GM23338 (cell line): Measurements from ENCODE around the gene PAQR5. TPM values are rescaled to one million over a fixed set of nuclear protein-coding genes. Genes with fewer than 3 reads are reported as not detected.

Experiments used
- ATAC-seq: fragments of 200-7000 bp; cut with Tn5 transposase; 3 replicates; pipeline ENCODE4 v1.9.1; 2020
- DNase-seq: peaks from one replicate; pipeline ENCODE4 v3.0.0-alpha.2; 2015; ENCODE audit warnings: low spot score
- H2AFZ ChIP-seq: fragments of 200-600 bp; sonication (generic); 2 replicates; pipeline ENCODE4 v1.8.0; 2016; ENCODE audit warnings: antibody characterized with exemption, mild to moderate bottlenecking, moderate library complexity
- H3F3A ChIP-seq: fragments of 200-600 bp; sonication (generic); replicated peaks from 2 replicates; pipeline ENCODE4 v1.8.0; 2017; ENCODE audit warnings: antibody characterized with exemption, mixed run types, low read depth
- H3K27ac ChIP-seq: fragments of 200-600 bp; sonication (generic); 2 replicates; pipeline ENCODE4 v1.6.1; 2016; ENCODE audit warnings: low read depth
- H3K27me3 ChIP-seq: fragments of 200-600 bp; sonication (generic); 2 replicates; pipeline ENCODE4 v1.8.0; 2016; ENCODE audit warnings: mild to moderate bottlenecking, mixed run types, moderate library complexity; ENCODE audit not compliant: insufficient read depth
- H3K36me3 ChIP-seq: fragments of 200-600 bp; sonication (generic); 2 replicates; pipeline ENCODE4 v1.8.0; 2016; ENCODE audit warnings: mild to moderate bottlenecking; ENCODE audit not compliant: insufficient read depth
- H3K4me1 ChIP-seq: fragments of 200-600 bp; sonication (generic); 2 replicates; pipeline ENCODE4 v1.8.0; 2016; ENCODE audit warnings: mild to moderate bottlenecking, moderate library complexity; ENCODE audit not compliant: insufficient read depth
- H3K4me2 ChIP-seq: fragments of 200-600 bp; sonication (generic); 2 replicates; pipeline ENCODE4 v1.7.1; 2017; ENCODE audit warnings: mixed run types
- H3K4me3 ChIP-seq: fragments of 200-600 bp; sonication (generic); 2 replicates; pipeline ENCODE4 v1.6.1; 2016; ENCODE audit warnings: mixed run types
- H3K79me2 ChIP-seq: fragments of 200-600 bp; sonication (generic); replicated peaks from 2 replicates; pipeline ENCODE4 v1.8.0; 2017; ENCODE audit warnings: mild to moderate bottlenecking; ENCODE audit not compliant: insufficient read depth
- H3K9me2 ChIP-seq: fragments of 200-600 bp; sonication (generic); 2 replicates; pipeline ENCODE4 v1.8.0; 2017; ENCODE audit not compliant: insufficient read depth
- H4K20me1 ChIP-seq: fragments of 200-600 bp; sonication (generic); replicated peaks from 2 replicates; pipeline ENCODE4 v1.8.0; 2017; ENCODE audit warnings: mild to moderate bottlenecking; ENCODE audit not compliant: insufficient read depth
- H3K27ac Mint-ChIP-seq: 2 replicates; pipeline ENCODE4 v1.8.0; 2020; ENCODE audit warnings: inconsistent platforms, mild to moderate bottlenecking, moderate library complexity, mixed read lengths
- H3K27me3 Mint-ChIP-seq: 3 replicates; pipeline ENCODE4 v1.8.0; 2022; ENCODE audit warnings: low read depth, mild to moderate bottlenecking, moderate library complexity, mixed read lengths, inconsistent platforms; ENCODE audit not compliant: insufficient read depth, poor library complexity
- H3K36me3 Mint-ChIP-seq: 3 replicates; pipeline ENCODE4 v1.8.0; 2021; ENCODE audit warnings: low read depth, mild to moderate bottlenecking, inconsistent platforms, moderate library complexity, mixed read lengths
- H3K4me1 Mint-ChIP-seq: 3 replicates; pipeline ENCODE4 v1.8.0; 2020; ENCODE audit warnings: mild to moderate bottlenecking, inconsistent platforms, mixed read lengths
- H3K4me3 Mint-ChIP-seq: 3 replicates; pipeline ENCODE4 v1.8.0; 2021; ENCODE audit warnings: moderate library complexity, mild to moderate bottlenecking, inconsistent platforms, mixed read lengths
- H3K9me3 Mint-ChIP-seq: 3 replicates; pipeline ENCODE4 v1.8.0; 2020; ENCODE audit warnings: moderate library complexity, mild to moderate bottlenecking, inconsistent platforms, mixed read lengths
- CREB1 ChIP-seq: fragments of 250-450 bp; sonication (Bioruptor Pico); IDR thresholded peaks from 2 replicates; pipeline ENCODE4 v1.5.0; 2020; ENCODE audit warnings: low read depth, mild to moderate bottlenecking, moderate library complexity
- ETS1 ChIP-seq: IDR thresholded peaks from 2 replicates; pipeline ENCODE4 v1.6.1; 2016; ENCODE audit warnings: antibody characterized with exemption
- EZH2 ChIP-seq: fragments of 200-600 bp; sonication (generic); IDR thresholded peaks from one replicate; pipeline ENCODE4 v1.8.0; 2017; ENCODE audit warnings: antibody characterized with exemption, mild to moderate bottlenecking, low read depth; ENCODE audit not compliant: unreplicated experiment
- EZH2phosphoT487 ChIP-seq: fragments of 200-600 bp; sonication (generic); IDR thresholded peaks from one replicate; pipeline ENCODE4 v1.8.1; 2018; ENCODE audit warnings: antibody characterized with exemption; ENCODE audit not compliant: unreplicated experiment
- JUNB ChIP-seq: IDR thresholded peaks from one replicate; pipeline ENCODE4 v1.6.1; 2016; ENCODE audit warnings: antibody characterized with exemption; ENCODE audit not compliant: unreplicated experiment
- NANOG ChIP-seq: IDR thresholded peaks from 2 replicates; pipeline ENCODE4 v1.6.1; 2016; ENCODE audit warnings: antibody characterized with exemption, borderline replicate concordance
- POLR2AphosphoS5 ChIP-seq: IDR thresholded peaks from 2 replicates; pipeline ENCODE4 v1.6.1; 2016; ENCODE audit warnings: antibody characterized with exemption, low read depth
- REST ChIP-seq: IDR thresholded peaks from one replicate; pipeline ENCODE4 v1.6.1; 2018; ENCODE audit warnings: antibody characterized with exemption; ENCODE audit not compliant: unreplicated experiment
- STAT1 ChIP-seq: IDR thresholded peaks from one replicate; pipeline ENCODE4 v1.6.1; 2016; ENCODE audit warnings: antibody characterized with exemption; ENCODE audit not compliant: unreplicated experiment
- ZNF114 ChIP-seq: fragments of 250-450 bp; sonication (Bioruptor Pico); IDR thresholded peaks from 2 replicates; pipeline ENCODE4 v1.5.0; 2020; ENCODE audit warnings: mild to moderate bottlenecking, moderate library complexity
- ZNF331 ChIP-seq: fragments of 250-450 bp; sonication (Bioruptor Pico); IDR thresholded peaks from 2 replicates; pipeline ENCODE4 v1.5.0; 2020; ENCODE audit warnings: low read depth, mild to moderate bottlenecking, moderate library complexity
- ZNF462 ChIP-seq: fragments of 250-450 bp; sonication (Bioruptor Pico); IDR thresholded peaks from 2 replicates; pipeline ENCODE4 v1.5.0; 2020; ENCODE audit warnings: mild to moderate bottlenecking, moderate library complexity
- polyA plus RNA-seq: library from polyadenylated mRNA; unstranded; fragments of >200 nt; fragmentation: Nextera tagmentation; extraction: Ambion mirVana; gene quantifications from 2 replicates; pipeline ENCODE4 v1.2.1, GENCODE V29; 2016
- total RNA-seq: library from RNA; depleted of rRNA; stranded (reverse); fragments of >200 nt; shearing (Covaris generic); gene quantifications from 2 replicates; pipeline ENCODE4 v1.2.3, GENCODE V29; 2014
- TF ChIP-seq, protein P1 (sequence below), 2 experiments: fragments of 200-600 bp in 1 of 2; sonication (generic) in 1 of 2; conservative IDR thresholded peaks; 2 replicates each; pipeline versions ENCODE4 v1.5.1 to v1.6.1; 2016 to 2017; ENCODE audit warnings: antibody characterized with exemption in 2 of 2, low read depth in 2 of 2, mild to moderate bottlenecking in 2 of 2, moderate library complexity in 1 of 2

Gene PAQR5
- total and polyA plus RNA-seq, 2 experiments from 2014 or later, result 8.7 to 14.5 TPM

- H2AFZ ChIP-seq, result no peak overlapping the region
- no peaks in the 10 kb centered on the region for H3K36me3 Mint-ChIP-seq
- H3K27ac ChIP-seq, result no peak overlapping the region
- TF ChIP-seq EZH2, result no peak
- no peak for TF ChIP-seq CREB1 (CRISPR knock-in tag)
- TF ChIP-seq ETS1, result no peak
- TF ChIP-seq ZNF462 (CRISPR knock-in tag), result no peak
- TF ChIP-seq EZH2phosphoT487, result no peak
- TF ChIP-seq, protein P1, sequence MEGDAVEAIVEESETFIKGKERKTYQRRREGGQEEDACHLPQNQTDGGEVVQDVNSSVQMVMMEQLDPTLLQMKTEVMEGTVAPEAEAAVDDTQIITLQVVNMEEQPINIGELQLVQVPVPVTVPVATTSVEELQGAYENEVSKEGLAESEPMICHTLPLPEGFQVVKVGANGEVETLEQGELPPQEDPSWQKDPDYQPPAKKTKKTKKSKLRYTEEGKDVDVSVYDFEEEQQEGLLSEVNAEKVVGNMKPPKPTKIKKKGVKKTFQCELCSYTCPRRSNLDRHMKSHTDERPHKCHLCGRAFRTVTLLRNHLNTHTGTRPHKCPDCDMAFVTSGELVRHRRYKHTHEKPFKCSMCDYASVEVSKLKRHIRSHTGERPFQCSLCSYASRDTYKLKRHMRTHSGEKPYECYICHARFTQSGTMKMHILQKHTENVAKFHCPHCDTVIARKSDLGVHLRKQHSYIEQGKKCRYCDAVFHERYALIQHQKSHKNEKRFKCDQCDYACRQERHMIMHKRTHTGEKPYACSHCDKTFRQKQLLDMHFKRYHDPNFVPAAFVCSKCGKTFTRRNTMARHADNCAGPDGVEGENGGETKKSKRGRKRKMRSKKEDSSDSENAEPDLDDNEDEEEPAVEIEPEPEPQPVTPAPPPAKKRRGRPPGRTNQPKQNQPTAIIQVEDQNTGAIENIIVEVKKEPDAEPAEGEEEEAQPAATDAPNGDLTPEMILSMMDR (conservative IDR thresholded peaks at IDR 0.05; ENCODE audit: low read depth in 2 of 2), result no peak
- no peak for TF ChIP-seq ZNF331 (CRISPR knock-in tag)
- TF ChIP-seq STAT1, result no peak
- TF ChIP-seq REST, result no peak
- TF ChIP-seq ZNF114, result no peak
- no peak for TF ChIP-seq POLR2AphosphoS5
- no peak for TF ChIP-seq JUNB
- TF ChIP-seq NANOG, result no peak
- H3K36me3 ChIP-seq, result no peaks in the 10 kb centered on the region
- H3K4me3 Mint-ChIP-seq, result no peak overlapping the region
- no peak overlapping the region for H3K4me2 ChIP-seq
- ATAC-seq (no peak), DNase-seq (no peak)
- peaks cover 1% of the 10 kb centered on the region for H3K27me3 Mint-ChIP-seq
- H3K27me3 ChIP-seq, result no peaks in the 10 kb centered on the region
- no peaks in the 10 kb centered on the region for H3F3A ChIP-seq
- no peak overlapping the region for H3K27ac Mint-ChIP-seq
- peaks cover 31% of the 10 kb centered on the region for H3K4me1 Mint-ChIP-seq
- H3K9me3 Mint-ChIP-seq, result no peaks in the 10 kb centered on the region
- H3K4me1 ChIP-seq, result no peaks in the 10 kb centered on the region; the same call in none of the 2 replicates
- no peak overlapping the region for H3K4me3 ChIP-seq
- H3K79me2 ChIP-seq, result peaks cover 3% of the 10 kb centered on the region; the same call in 1 of the 2 replicates
- no peaks in the 10 kb centered on the region for H3K9me2 ChIP-seq
- H4K20me1 ChIP-seq, result no peaks in the 10 kb centered on the region; the same call in 1 of the 2 replicates
These were observed 16.8 kb downstream of the PAQR5 start for GRCh38 chr15:69315402-69316110.
